Activated B cell treated with CpG ODN at 0.5 μM for 24 hours (primary cell): ENCODE results near the gene RHOD. TPM values are rescaled to one million over a fixed set of nuclear protein-coding genes. Genes with fewer than 3 reads are reported as not detected.
A peak's percentile ranks its signal among the peaks of the same experiment; 100 is the strongest.

ENCODE experiments used
- ATAC-seq: fragments of 200-7000 bp; cut with Tn5 transposase; one replicate; pipeline ENCODE4 v1.10.0; 2021; ENCODE audit warnings: low read depth, mild to moderate bottlenecking, moderate library complexity
- CTCF ChIA-PET: fragments of 350-600 bp; sonication (Branson Sonifier 250); formaldehyde crosslinking; loops from one replicate; lab custom pipeline; 2021; ENCODE audit warnings: antibody characterized with exemption; lab: Charles Lee
- POLR2A ChIA-PET: fragments of 350-600 bp; sonication (Branson Sonifier 250); formaldehyde crosslinking; loops from one replicate; lab custom pipeline; 2021; ENCODE audit warnings: antibody characterized with exemption; lab: Charles Lee
- DNase-seq: peaks from one replicate; pipeline ENCODE4 v3.0.0; 2022
- H3K27ac Mint-ChIP-seq: one replicate; pipeline ENCODE4 v1.8.0; 2020; ENCODE audit warnings: mixed read lengths
- H3K27me3 Mint-ChIP-seq: one replicate; pipeline ENCODE4 v1.8.0; 2021; ENCODE audit warnings: mixed read lengths
- H3K36me3 Mint-ChIP-seq: one replicate; pipeline ENCODE4 v1.8.0; 2021; ENCODE audit warnings: low read depth, mixed read lengths
- H3K4me1 Mint-ChIP-seq: one replicate; pipeline ENCODE4 v1.8.0; 2021; ENCODE audit warnings: mixed read lengths
- H3K4me3 Mint-ChIP-seq: one replicate; pipeline ENCODE4 v1.8.0; 2020; ENCODE audit warnings: mild to moderate bottlenecking, mixed read lengths
- H3K9me3 Mint-ChIP-seq: one replicate; pipeline ENCODE4 v1.8.0; 2020; ENCODE audit warnings: mixed read lengths
- CTCF ChIP-seq: fragments of 200-600 bp; IDR thresholded peaks from one replicate; pipeline ENCODE4 v1.8.0; 2022; ENCODE audit warnings: antibody characterized with exemption, mild to moderate bottlenecking
- intact Hi-C: fragments of 100-400 bp; cut with micrococcal nuclease; formaldehyde crosslinking; loops from one replicate; pipeline ENCODE4 v1.15.1; 2024
- total RNA-seq: library from RNA; stranded (reverse); gene quantifications from 2 replicates; pipeline ENCODE4 v1.2.3, GENCODE V29; 2022

The RHOD gene
- total RNA-seq, 1 donor from 2014 or later: not detected

DNA sequence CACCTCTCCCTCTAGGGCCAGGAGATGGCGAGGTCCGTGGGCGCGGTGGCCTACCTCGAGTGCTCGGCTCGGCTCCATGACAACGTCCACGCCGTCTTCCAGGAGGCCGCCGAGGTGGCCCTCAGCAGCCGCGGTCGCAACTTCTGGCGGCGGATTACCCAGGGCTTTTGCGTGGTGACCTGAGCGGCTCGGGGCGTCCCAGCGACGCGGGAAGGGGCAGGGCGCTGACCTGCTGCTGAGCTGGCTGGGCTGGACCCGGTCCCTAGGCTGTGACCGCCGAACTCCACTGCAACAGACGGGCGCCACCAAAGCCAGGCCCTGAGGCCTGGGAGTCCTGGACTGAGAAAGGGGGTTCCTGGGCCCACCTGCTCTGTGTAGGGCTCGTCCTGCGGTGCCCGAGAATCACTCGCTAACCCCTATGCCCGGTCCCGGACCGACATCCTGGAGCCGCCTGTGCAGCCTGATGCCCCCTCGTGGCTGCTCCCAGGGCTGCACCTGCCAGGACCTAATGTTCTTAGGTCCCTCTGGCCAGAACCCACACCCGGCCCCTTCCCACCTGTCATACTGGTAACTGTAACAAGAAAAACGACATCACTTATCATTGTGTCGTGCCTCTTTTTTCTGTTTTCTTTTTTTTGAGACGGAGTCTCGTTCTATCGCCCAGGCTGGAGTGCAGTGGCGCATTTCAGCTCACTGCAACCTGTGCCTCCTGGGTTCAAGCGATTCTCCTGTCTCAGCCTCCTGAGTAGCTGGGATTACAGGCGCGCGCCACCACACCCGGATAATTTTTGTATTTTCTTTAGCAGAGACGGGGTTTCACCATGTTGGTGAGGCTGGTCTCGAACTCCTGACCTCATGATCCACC is 15.0 kb downstream of the RHOD start:
- intact Hi-C loops: loop anchor here (2.0 kb wide), 1 partner anchor 15 kb away; the partner anchor contains the start of gene RHOD
- no peak for TF ChIP-seq CTCF
- CTCF ChIA-PET: interaction anchor here (0.8 kb wide), 1 partner anchor 94 kb away, joined by 3 read pairs; no protein-coding TSS in a partner anchor

GRCh38 chr11:67072295-67072694 is 15.6 kb downstream of the RHOD start:
- ATAC-seq (no peak), DNase-seq (no peak)
- H3K4me3 Mint-ChIP-seq: no peak overlapping the region
- no peak for TF ChIP-seq CTCF
- intact Hi-C loops: no loop called here
- no peaks in the 10 kb centered on the region for H3K36me3 Mint-ChIP-seq
- H3K9me3 Mint-ChIP-seq: no peaks in the 10 kb centered on the region
- POLR2A ChIA-PET: interaction anchor here (0.7 to 2.0 kb wide), 2 partner anchors 10 to 26 kb away, joined by 3 to 4 read pairs; no protein-coding TSS in a partner anchor
- no peak overlapping the region for H3K27ac Mint-ChIP-seq
- H3K27me3 Mint-ChIP-seq: peaks cover 15% of the 10 kb centered on the region
- CTCF ChIA-PET: no interaction called here
- peaks cover 3% of the 10 kb centered on the region for H3K4me1 Mint-ChIP-seq

More for the DNA sequence above, 15.0 kb downstream of the RHOD start:
- H3K9me3 Mint-ChIP-seq: no peaks in the 10 kb centered on the region
- H3K4me1 Mint-ChIP-seq: peaks cover 3% of the 10 kb centered on the region
- peak; percentile 91 for ATAC-seq
- H3K4me3 Mint-ChIP-seq: peak overlapping the region; percentile 32
- H3K36me3 Mint-ChIP-seq: no peaks in the 10 kb centered on the region
- DNase-seq: peak; percentile 55
- H3K27me3 Mint-ChIP-seq: peaks cover 13% of the 10 kb centered on the region
- no peak overlapping the region for H3K27ac Mint-ChIP-seq
- POLR2A ChIA-PET: interaction anchor here (2.0 kb wide), 1 partner anchor 26 kb away, joined by 4 read pairs; no protein-coding TSS in a partner anchor

DNA sequence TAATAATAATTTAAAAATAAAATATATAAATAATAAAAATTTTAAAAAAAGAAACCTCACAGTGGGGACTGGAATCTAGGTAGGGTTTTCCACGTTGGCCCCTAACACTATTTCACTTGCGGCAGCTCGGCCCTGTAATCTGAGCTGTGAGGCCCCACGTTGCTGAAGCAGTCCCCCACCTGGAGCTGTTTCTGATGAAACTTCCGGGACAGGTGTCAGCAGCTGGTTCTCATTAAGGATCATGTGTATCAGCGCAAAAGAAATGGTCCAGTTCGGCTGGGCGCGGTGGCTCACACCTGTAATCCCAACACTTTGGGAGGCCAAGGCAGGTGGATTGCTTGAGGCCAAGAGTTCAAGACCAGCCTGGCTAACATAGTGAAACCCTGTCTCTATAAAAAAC is 17.3 kb downstream of the RHOD start:
- intact Hi-C loops: no loop called here
- Mint-ChIP-seq H3K27me3 (peaks cover 10% of the 10 kb centered on the region), H3K9me3 (no peaks in the 10 kb centered on the region), H3K36me3 (no peaks in the 10 kb centered on the region), H3K4me3 (no peak overlapping the region), H3K27ac (no peak overlapping the region), H3K4me1 (peaks cover 3% of the 10 kb centered on the region)
- POLR2A ChIA-PET: interaction anchor here (0.8 kb wide), 1 partner anchor 149 kb away, joined by 8 read pairs; no protein-coding TSS in a partner anchor
- ATAC-seq: no peak
- DNase-seq: no peak
- TF ChIP-seq CTCF: no peak
- CTCF ChIA-PET: no interaction called here

DNA sequence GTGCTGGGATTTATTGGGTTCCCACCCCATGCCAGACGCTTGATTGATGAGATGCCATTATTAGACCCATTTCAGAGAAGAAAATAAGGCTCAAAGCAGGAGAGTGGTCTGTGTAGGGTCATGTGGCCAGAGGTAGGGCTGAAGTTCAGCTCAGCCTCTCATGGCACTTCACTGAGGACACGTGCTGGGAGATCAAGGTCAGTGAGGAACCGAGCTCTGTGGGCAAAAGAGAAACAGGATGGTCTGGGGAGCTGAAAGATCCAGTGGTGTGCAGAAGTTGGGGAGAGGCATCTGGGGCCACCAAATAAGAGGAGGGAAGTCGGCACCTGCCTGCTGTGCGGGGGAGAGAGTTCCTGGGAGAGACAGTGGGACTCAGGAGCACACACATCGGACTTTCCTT is 19.6 kb downstream of the RHOD start:
- Mint-ChIP-seq H3K9me3 (no peaks in the 10 kb centered on the region), H3K4me1 (peaks cover 3% of the 10 kb centered on the region), H3K4me3 (no peak overlapping the region), H3K27me3 (peaks cover 10% of the 10 kb centered on the region), H3K27ac (no peak overlapping the region), H3K36me3 (no peaks in the 10 kb centered on the region)
- ATAC-seq (no peak), DNase-seq (no peak)
- intact Hi-C loops: no loop called here
- ChIA-PET CTCF (no interaction called here), POLR2A (no interaction called here)
- TF ChIP-seq CTCF: no peak

DNA sequence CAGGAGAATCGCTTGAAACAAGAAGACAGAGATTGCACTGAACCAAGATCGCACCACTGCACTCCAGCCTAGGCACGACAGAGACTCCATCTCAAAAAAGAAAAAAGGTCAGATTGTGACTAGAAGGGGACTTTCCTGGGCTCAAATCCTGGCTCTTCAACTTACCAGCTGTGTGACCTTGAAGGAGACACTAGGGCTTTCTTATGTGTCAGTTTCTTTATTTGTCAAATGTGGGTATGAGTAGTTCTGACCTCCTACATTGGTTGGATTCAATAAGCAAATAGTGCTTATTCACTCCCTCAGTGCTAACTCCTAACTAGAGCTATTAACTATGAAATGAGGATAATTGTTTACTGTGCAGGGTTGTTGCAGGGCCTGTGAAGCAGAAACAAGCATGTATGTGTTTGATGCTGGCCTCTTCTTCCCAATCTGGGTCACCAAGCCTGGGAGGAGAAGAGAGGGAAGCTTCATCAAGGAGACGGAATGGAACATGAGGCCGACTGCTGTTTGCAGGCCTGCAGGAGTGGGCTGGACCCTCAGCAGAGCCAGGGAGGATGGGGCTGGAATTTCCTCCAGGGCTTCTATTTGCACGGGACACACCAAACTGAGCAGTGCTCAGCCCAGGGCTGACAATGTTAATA is 22.5 kb downstream of the RHOD start:
- ChIA-PET CTCF (interaction anchor here (1.3 to 3.9 kb wide), 2 partner anchors 40 to 90 kb away, joined by 3 to 61 read pairs; partner anchors contain the start of gene KDM2A), POLR2A (no interaction called here)
- Mint-ChIP-seq H3K9me3 (no peaks in the 10 kb centered on the region), H3K4me1 (peaks cover 14% of the 10 kb centered on the region), H3K27ac (no peak overlapping the region), H3K4me3 (no peak overlapping the region), H3K27me3 (peaks cover 10% of the 10 kb centered on the region), H3K36me3 (no peaks in the 10 kb centered on the region)
- TF ChIP-seq CTCF: no peak
- no peak for ATAC-seq
- DNase-seq: no peak
- intact Hi-C loops: no loop called here
